HG03139 (cell line): Measurements from ENCODE around the gene HK1.

ENCODE experiments used
- ATAC-seq: cut with Tn5 transposase; IDR thresholded peaks from one replicate; pipeline ENCODE4 v1.9.1; 2021; ENCODE audit not compliant: unreplicated experiment

The HK1 gene

DNA sequence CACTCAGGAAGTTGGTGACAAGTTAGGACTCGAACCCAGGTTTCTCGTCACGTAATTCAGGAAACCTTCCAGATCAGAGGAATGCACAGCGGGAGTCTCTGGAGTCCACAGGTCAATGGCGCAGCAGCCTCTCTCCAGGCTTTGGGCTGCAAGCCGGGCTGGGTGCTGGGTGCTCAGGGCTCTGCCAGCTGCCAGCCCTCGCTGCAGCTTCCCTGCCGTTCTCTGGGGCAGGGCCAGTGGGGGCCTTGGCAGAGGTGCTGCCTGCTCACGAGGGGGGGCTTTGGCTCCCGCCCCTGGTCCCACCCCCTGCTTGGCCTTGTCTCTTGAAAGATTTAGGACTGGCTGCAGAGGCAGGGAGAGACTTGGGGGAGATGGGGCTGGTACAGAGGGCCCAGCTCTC is 138.4 kb downstream of the HK1 start, which contains the start of gene TACR2:
Gene TACR2 (minus strand): TSS at position 224 of the 400 bp plus-strand sequence. CDS start 595 bp downstream, outside the sequence.
- ATAC-seq, result no peak

DNA sequence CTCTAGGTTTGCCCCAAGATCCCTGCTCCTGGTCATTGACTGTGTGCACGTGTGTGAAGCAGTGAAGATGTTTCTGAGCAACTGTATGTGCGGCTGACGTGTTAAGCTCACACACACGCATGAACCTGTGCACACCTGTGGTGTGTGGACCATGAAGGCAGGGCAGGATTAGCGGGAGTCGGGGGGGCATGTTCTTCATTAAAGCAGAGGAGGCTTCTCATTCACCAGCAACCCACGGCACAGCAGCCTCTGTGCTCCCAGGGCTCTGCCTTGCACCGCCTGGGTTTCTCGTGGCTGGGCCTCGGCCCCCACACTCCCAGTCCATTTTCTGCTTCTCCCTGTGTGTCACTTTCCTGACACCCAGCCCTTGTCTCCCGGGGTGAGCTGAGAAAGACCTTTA is 139.2 kb downstream of the HK1 start:
- no peak for ATAC-seq

DNA sequence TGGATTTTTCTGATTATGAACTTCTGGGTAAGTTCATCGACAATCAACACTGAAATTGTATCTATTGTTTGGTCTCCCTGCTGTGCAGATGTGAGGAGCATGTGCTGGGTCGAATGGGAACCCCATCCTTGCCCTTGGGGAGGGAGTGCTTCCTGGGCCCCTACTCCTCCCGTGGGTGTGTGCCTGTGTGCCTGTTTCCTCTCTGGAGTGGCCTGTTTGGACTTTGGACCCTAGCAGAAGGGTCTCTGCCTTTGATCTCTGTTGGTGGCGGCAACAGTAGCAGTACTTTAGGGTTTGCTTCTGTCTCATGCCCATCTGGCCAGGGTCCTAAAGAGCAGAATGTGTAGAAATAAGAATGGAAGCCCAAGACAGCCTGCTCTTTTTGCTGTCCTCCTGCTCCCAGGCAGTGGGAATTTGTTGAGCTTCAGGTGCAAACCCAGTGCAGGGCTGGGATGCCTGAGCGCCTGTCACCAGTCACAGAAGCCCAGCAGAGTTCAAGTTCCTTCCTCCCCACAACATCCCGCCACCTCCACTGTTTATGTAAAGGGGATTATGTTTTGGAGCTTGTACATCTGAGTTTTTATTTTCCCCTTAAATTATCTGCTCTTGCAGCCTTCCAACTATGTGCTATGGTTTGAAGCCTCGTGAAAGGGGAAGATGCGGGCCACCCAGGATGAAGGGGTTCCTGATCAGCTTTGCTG is 139.9 kb downstream of the HK1 start:
- ATAC-seq, result no peak

DNA sequence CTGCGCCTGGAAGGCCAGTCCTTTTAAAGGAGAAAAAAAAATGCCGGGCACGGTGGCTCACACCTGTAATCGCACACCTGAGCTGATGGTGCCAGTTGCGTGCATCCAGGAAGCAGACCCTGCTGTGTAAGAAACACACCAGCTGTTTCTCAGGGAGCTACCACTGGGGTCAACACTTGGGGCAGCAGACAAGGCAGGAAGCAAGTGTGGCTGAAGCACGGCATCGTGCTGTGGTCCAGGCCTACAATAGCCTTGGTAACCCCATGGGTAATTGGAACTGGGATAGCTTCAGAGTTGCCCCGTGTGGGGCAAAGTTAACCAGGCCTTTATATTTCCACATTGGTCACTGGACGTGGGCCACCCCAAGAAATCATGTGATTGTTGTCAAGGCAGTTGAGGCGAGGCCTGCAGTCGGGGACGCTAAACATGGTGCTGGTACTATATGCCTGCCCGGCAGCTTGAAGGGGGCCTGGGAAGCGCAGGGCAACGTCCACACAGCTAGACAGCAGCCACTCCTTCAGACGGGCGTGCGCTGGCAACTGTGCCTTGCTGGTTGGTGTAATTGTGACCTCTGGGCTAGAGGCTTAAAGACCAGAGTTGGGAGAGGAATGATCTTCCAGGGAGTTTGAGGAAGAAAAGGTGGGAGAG is 140.9 kb downstream of the HK1 start:
- no peak for ATAC-seq

DNA sequence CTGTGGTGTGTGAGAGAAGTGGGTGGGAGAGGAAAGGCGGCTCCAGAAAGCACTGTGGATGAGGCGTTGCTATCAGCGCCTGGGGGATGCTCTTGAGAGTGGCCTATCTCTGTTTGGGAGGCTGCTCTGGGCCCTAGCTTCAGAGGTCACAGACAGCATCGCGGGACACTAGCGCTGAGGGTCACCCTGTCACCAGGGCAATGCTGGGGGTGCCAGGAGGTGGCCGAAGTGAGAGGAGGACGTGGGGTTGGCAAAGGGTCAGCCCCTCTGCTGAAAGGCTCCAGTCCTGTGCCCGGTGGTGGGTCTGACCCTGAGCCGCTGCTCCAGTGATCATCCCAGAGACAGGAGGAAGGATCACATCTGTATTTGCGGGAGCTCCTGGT is 141.4 kb downstream of the HK1 start:
- no peak for ATAC-seq

DNA sequence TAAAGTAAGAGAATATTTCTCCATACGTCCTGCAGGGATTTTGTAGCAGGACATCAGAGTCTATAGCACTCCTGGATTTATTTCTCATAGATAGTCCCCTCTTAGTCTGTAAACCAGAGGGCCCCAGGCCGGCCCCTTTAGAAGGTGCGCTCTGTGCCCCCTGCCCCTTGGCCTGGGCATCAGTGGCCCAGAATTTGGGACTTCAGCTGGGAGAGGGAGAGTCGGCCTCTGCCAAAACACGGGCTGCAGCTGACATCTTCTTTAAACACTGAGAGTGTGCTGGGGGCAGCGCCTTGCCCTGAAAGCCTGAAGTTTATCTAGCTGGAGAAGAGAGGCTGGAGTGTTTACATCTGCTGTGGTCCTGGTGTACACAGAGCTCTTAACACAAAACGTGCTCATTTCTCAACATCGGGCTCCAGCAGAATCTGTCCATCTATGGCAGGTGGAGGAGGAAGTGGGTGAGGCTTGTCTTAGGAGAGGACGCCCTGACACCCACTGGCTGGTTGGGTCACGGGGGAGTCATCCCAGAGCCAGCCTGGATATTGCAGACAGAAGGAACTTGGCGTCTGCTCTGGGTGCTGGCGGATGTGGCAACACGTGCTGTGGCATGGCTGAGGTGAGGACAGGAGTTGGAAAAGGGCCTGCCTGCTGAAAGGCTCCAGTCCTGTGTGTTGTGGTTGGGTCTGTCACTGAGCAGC is 143.5 kb downstream of the HK1 start:
- no peak for ATAC-seq

DNA sequence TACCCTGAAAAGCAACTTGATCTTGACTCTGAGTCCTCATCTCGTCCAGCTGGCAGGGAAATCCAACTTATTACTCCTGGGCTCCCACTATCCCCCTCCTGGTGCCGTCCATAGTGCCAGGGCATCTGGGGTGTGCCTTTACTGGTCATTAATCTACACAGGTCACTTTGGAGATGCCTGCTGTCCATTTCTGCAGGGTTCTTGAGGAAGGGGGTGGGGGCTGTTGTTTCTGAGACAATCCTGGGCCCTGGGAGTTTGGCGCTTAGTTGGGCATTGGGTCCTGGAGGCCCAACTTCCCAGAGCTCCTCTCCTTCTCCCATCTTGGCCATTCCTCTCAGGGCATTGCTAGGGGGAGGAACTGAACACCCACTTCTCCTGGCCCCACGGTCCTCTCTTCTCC is 144.4 kb downstream of the HK1 start:
- no peak for ATAC-seq

DNA sequence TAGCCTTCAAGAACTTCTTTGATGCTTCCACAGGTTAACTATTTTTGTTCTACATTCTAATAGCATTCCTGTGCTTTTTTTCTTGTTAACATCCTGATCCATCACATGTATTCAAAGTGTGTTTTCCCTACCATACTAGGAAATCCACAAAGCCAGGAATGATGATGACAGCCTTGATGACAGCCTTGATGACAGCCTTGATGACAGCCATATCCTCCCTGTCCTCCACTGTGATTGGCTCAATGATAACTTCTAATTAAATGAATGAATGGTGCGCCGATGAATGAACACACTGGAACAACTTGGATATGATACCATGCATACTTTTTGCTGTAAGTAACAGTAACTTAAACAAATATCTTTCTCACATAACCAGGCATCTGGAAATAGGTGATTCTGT is 146.7 kb downstream of the HK1 start:
- no peak for ATAC-seq

DNA sequence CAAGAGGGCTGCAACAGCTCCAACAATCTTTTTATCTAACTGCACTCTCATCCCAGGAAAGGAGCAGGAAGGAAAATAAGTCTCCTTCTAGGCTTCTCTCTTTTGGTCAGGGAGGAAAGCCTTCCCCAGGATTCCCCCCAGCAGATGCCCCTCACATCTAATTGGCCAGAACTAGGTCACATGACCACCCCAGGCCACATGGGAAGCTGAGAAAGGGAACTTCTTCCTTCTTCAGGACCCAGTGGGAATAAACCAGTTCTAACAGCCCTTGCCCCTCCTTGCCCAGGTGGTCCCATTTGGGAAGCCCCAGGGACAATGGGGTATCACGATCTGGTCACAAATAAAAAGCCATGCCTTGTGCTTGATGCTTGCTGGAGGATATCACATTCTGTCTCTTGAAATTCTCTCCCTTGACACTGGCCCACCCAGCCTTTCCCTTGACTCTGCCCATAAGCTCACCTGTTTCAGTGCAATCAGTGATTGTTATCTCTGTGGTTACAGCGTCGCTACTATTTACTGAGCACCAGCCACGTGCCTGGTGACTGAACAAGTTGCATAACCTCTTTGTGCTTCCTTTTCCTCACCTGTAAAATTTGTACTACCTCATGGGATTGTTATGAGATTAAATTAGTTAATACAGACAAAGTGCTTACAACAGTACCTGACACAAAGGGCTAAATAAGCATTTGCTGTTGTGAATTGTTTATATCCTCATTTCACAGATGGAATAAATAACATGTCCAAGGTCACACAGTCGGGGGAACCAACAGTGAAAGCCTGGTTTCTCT is 147.4 kb downstream of the HK1 start:
- ATAC-seq, result no peak

DNA sequence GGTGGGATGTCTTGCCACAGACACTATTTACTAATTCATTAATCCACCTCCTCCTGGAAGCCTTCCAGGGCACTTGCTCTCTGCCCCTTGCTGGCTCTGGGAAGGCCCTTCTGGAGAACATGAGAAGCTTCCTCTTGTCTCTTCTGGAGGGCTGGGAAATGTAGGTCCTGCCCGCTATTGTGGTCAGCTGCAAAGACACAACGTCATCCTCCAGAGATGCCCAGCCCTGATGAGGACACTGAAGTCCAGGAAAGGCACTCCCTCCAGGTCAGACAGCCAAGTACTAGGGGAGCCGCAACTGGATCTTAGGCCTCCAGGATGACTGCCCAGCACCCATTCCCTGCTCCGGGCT is 148.1 kb downstream of the HK1 start:
- ATAC-seq, result no peak

DNA sequence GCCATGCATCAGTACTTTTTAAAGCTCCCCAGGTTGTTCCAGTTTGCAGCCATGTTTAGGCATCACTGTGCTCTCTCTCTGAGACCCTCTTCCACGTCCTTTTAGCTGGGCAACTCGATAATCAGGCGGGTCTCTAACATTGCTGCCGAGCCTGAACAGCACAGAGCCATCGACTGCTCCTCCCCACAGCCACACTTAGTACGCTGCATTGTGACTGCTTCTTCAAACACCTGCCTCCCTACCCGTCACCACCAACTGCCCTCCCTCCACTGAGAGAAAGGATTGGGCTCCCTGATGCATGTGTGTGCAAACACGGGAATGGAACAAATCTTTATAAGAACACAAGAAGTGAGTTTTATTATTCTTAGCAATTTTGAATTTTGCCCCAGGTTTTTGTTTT is 149.9 kb downstream of the HK1 start:
- no peak for ATAC-seq

DNA sequence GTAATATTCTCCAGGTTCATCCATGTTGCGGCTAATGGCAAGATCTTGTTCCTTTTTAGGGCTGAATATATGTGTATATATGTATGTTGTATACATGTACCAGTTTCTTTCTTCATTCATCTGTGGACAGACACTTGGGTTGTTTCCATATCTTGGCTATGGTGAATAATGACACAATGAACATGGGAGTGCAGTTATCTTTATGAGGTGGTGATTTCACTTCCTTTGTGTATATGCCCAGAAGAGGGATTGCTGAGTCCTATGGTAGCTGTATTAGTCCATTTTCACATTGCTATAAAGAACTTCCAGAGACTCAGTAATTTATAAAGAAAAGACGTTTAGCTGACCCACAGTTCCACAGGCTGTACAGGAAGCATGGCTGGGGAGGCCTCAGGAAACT is 155.9 kb downstream of the HK1 start:
- ATAC-seq, result no peak

DNA sequence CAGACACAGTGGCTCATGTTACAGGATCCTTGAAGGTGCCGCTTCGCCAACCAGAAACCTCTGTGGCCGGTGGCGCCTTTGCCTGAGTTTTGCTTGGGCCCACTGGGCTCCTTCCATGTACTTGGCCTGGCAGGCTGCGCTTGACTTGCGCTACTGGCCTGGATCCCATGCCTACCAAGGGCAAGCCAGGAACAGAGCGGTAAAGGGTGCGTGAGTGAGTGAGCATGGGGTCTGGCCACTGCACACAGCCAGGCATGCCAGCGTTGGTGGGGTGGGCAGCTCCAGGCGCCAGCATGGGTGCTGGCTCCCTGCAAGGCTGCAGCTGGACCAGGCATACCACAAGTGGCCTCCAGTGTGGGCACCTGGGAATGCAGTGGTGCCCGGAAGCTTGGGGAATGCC is 156.6 kb downstream of the HK1 start:
- no peak for ATAC-seq

DNA sequence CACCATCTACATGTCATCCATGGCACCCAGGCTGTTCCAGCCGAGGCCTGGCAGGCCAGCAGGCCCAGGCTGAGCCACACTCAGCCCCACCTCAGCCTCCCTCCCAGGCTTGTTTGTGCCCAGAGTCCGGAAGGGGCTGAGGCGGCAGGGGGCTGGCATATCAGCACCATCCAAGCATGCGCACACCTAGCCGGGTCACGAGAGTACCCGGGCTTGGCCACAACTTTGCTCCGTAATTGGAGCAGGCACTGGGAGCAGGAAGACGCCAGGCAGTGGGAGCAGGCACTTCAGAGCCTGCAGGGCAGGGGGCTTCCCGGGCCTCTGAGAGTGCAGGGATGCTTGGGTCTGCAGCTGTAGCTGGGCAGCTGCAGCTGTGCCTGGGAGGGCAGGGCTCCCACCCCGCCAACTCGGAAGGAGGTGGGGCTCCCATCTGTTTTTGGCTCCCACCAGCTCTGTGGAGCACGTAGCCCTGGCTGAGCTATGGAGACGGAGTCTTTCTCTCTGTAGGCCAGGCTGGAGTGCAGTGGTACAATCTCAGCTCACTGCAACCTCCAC is 157.7 kb downstream of the HK1 start:
- no peak for ATAC-seq

DNA sequence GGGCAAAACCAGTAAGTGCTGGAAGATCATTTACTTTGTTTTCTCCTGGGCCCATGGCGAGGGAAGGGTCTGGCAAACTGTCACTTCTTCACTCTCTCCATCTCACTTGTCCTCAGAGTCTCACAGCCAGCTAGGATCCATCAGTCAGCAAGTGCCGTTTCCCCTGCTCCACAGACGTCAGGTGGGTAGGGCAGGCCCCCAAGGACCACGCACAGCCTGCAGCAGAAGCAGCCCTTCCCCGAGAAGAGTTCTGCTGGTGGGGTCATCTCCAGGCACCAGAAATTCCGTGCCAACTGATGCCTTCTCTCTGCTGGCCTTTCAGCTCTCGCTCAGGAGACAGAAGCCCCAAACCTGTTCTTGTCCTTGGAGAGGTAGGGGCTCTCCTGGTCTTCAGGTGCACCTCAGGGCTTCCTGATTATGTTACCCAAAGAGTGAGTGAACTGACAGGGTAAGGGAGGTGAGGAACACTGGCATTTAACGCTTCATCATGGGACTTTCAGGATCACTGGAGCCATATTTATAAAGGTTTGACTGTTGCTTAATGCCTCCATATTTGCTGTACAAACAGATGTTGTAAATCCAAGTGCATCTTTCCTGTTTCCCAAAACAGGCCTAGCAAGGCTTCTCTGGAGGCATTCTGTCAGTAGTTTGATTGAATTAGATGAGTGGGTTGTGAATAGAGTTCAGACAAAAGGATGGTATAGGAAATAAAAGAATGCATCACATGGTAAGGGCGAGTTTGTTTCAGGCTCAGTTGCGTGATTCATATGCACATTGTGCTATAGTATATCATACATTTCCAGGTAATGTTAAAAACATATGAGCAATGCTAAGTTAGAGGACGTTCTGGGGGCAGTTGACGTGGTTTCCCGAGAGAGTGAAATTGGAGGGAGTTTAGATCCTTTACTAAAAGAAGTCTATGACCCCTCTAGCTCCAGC is 159.3 kb downstream of the HK1 start:
- no peak for ATAC-seq

DNA sequence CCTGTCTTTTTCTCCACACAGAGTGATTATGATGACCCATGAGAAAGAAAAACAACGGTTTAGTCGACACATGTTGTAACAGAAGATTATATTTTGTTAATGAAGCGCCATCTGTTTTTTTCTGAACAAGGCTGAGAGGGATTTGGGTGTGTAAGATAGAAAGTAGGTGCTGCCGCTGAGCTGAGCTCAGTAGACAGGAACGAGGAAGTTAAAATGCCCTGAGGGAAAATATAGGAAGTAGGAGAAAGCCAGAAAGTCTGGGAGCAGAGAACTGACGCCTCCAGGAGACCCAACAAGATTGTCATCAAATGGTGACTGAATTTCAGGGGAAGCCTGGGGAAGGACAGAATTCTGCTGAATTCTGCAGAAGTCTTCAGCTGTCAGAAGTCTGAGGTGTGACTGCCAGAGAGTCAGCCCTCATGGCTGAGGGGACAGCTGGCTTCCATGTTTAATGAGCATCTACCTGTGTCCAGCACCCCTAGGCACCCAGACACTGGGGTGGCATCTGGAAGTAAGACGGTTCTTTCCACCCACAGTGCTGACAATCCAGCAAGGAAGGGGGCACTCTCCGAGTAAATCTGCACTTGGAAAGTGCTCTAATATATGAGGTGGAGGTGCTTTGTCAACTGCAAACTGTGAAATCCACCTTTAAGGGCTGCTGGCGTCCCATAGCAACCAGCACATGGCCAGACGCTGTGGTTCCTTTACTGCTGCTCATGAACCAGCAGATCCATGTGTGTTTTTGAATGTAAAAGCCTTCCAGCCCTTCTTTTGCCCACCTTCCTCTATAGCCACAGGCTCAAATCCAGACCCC is 160.4 kb downstream of the HK1 start:
- no peak for ATAC-seq

DNA sequence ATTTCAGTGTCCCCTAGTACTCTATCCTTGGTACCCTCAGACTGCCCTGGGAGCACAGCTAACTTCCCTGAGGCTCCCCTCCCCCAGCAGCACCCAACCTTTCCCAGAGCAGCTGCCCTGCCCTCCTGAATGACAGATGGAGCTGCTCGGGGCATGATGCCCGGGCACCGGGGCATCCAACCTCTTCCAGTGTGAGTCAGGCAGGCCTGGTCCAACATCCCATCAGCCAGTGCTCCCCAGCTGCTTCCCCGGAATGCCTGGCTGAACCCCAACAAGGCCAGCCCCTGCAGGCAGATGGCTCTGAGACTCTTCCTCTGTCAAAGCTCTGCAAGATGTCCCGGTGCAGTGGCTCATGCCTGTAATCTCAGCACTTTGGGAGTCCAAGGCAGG is 161.0 kb downstream of the HK1 start:
- no peak for ATAC-seq

DNA sequence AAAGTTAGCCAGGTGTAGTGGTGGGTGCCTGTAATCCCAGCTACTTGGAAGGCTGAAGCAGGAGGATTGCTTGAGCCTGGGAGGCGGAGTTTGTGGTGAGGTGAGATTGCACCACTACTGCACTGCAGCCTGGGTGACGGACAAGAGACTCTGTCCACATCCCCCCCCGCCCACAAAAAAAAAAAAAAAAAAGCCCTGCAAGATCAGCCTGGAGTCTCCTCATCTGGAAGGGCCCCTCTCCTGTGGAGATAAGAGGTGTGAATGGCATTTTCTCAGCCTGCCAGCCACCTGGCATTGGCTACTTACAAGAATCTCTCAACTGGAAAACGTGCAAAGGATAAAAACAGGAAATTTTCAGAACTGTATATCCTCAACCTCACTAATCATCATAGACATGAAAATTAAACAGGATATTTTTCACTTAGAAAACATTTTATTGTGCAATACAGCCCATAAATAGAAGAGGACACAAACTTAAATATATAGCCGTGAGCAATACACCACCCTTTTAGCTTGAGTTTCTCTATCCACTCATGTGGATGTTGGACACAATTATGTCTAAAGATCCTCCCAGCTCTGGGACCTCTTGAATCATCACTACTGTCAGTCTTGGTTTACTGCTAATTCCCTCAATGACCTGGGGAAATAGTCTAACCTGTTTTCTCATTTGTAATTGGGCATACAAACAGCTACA is 161.7 kb downstream of the HK1 start:
- no peak for ATAC-seq

DNA sequence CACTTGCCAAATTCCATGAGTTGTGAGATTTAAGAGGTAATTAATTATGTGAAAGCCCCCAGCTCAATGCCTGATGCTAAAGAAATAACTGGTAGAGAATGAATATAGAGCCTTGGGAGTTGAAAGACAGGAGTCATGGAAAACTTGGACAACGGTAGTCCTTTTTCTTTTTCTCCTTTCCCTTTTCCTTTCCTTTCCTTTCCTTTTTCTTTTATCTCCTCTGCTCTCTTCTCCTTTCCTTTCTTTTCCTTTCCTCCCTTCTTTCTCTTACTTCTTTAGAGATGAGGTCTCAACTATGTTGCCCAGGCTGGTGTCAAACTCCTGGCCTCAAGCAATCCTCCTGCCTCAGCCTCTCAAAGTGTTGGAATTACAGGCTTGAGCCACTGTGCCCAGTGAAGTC is 165.1 kb downstream of the HK1 start:
- ATAC-seq, result no peak
